ENCODE measurements around the gene RAB11FIP4. TPM values are rescaled to one million over a fixed set of nuclear protein-coding genes. Genes with fewer than 3 reads are reported as not detected.

RAB11FIP4 gene
- polyA plus RNA-seq, 1 of the 3 experiments (the other 2 are of a cell fraction): 9.4 TPM

DNA sequence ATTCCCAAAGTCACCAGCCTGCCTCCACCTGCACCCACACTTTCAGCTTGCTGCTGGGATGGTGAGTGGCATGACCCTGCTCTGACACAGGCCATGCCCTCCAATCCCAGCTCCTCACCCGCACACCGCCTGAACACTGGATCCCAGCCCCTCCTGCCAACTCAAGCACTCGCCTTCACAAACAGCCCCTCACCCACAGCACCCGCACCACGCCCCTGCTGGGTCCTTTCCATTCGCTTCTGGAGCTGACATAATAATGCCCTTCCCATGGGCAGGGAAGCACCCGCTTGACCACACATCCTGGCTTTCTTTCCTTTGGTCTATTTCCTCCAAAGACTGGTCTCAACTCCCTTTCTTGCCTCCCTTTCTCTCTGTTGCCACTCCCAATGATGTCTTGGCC, 57.6 kb downstream of the RAB11FIP4 start (continued):
- TF ChIP-seq IRF3 (IDR thresholded peaks at IDR 0.05; ENCODE audit: low read depth, low read length): no peak
- TF ChIP-seq REST (IDR thresholded peaks at IDR 0.05; ENCODE audit: low read depth, low read length): no peak
- no peak for TF ChIP-seq JUND (IDR thresholded peaks at IDR 0.05)
- TF ChIP-seq, protein P1, sequence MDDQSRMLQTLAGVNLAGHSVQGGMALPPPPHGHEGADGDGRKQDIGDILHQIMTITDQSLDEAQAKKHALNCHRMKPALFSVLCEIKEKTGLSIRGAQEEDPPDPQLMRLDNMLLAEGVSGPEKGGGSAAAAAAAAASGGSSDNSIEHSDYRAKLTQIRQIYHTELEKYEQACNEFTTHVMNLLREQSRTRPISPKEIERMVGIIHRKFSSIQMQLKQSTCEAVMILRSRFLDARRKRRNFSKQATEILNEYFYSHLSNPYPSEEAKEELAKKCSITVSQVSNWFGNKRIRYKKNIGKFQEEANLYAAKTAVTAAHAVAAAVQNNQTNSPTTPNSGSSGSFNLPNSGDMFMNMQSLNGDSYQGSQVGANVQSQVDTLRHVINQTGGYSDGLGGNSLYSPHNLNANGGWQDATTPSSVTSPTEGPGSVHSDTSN (IDR thresholded peaks at IDR 0.05): no peak
- TF ChIP-seq, protein P2, sequence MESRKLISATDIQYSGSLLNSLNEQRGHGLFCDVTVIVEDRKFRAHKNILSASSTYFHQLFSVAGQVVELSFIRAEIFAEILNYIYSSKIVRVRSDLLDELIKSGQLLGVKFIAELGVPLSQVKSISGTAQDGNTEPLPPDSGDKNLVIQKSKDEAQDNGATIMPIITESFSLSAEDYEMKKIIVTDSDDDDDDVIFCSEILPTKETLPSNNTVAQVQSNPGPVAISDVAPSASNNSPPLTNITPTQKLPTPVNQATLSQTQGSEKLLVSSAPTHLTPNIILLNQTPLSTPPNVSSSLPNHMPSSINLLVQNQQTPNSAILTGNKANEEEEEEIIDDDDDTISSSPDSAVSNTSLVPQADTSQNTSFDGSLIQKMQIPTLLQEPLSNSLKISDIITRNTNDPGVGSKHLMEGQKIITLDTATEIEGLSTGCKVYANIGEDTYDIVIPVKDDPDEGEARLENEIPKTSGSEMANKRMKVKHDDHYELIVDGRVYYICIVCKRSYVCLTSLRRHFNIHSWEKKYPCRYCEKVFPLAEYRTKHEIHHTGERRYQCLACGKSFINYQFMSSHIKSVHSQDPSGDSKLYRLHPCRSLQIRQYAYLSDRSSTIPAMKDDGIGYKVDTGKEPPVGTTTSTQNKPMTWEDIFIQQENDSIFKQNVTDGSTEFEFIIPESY (IDR thresholded peaks at IDR 0.05; ENCODE audit: borderline replicate concordance, low read depth): no peak

GRCh38 chr17:31449746-31450145, 58.3 kb downstream of the RAB11FIP4 start:
- no peaks in the 10 kb centered on the region for H3K36me3 ChIP-seq (replicated peaks in 1 of 2; ENCODE audit: control insufficient read depth in 1 of 2, insufficient read depth in 2 of 2, low read length in 1 of 2)
- no peaks in the 10 kb centered on the region for H3K9me2 ChIP-seq
- 73% methylated on average over 3 of the region's 3 CpGs for WGBS (ENCODE audit: low lambda C conversion rate)
- H3K9me3 ChIP-seq: no peaks in the 10 kb centered on the region
- no peak overlapping the region for H3K4me3 ChIP-seq (ENCODE audit: low read depth in 2 of 2, low read length in 1 of 2)
- CTCF ChIA-PET: interaction anchor here (5.3 kb wide), 1 partner anchor 13 kb away, joined by 21 read pairs; no protein-coding TSS in a partner anchor
- POLR2A ChIA-PET: no interaction called here
- no peak overlapping the region for H2AFZ ChIP-seq (ENCODE audit: low read depth)
- no peaks in the 10 kb centered on the region; a peak in 1 of 4 replicates for H3K4me1 ChIP-seq (ENCODE audit: control insufficient read depth in 1 of 2, insufficient read depth in 2 of 2, low read depth in 1 of 2, low read length in 1 of 2)
- H4K20me1 ChIP-seq (ENCODE audit: insufficient read depth): no peaks in the 10 kb centered on the region
- no peaks in the 10 kb centered on the region for H3K79me2 ChIP-seq (ENCODE audit: insufficient read depth)
- no peak overlapping the region for H3K4me2 ChIP-seq
- no peak overlapping the region for H3K27ac ChIP-seq (ENCODE audit: low read depth in 2 of 2, low read length in 1 of 2)
- H3K9ac ChIP-seq: no peak overlapping the region
- no peak for DNase-seq
- H3K27me3 ChIP-seq (ENCODE audit: insufficient read depth): no peaks in the 10 kb centered on the region
- H3F3A ChIP-seq (replicated peaks; ENCODE audit: insufficient read depth): no peaks in the 10 kb centered on the region
- TF ChIP-seq, protein P3, sequence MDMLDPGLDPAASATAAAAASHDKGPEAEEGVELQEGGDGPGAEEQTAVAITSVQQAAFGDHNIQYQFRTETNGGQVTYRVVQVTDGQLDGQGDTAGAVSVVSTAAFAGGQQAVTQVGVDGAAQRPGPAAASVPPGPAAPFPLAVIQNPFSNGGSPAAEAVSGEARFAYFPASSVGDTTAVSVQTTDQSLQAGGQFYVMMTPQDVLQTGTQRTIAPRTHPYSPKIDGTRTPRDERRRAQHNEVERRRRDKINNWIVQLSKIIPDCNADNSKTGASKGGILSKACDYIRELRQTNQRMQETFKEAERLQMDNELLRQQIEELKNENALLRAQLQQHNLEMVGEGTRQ (IDR thresholded peaks at IDR 0.05; ENCODE audit: borderline replicate concordance, low read depth, low read length): no peak
- TF ChIP-seq CHD2 (IDR thresholded peaks at IDR 0.05; ENCODE audit: low read length, partially characterized antibody) (no peak), GABPA (IDR thresholded peaks at IDR 0.05; ENCODE audit: low read depth) (no peak), SIN3A (IDR thresholded peaks at IDR 0.05; ENCODE audit: borderline replicate concordance, low read depth, low read length) (no peak), IRF3 (IDR thresholded peaks at IDR 0.05; ENCODE audit: low read depth, low read length) (no peak), ELF1 (IDR thresholded peaks at IDR 0.05) (no peak), NRF1 (IDR thresholded peaks at IDR 0.05; ENCODE audit: low read depth, low read length) (no peak), JUND (IDR thresholded peaks at IDR 0.05) (no peak), NFIC (IDR thresholded peaks at IDR 0.05; ENCODE audit: borderline replicate concordance) (no peak), MEF2A (IDR thresholded peaks at IDR 0.05; ENCODE audit: borderline replicate concordance, low read depth) (no peak), RXRA (IDR thresholded peaks at IDR 0.05; ENCODE audit: borderline replicate concordance, low read depth) (no peak), MAX (IDR thresholded peaks at IDR 0.05; ENCODE audit: low read depth) (no peak), TEAD4 (IDR thresholded peaks at IDR 0.05; ENCODE audit: borderline replicate concordance, insufficient read depth) (no peak), FOXM1 (IDR thresholded peaks at IDR 0.05; ENCODE audit: low read depth) (no peak), GATA2 (CRISPR knock-in tag; IDR thresholded peaks at IDR 0.05) (no peak), POLR2AphosphoS5 (IDR thresholded peaks at IDR 0.05; ENCODE audit: low read depth, low read length) (no peak)
- TF ChIP-seq, protein P2 (IDR thresholded peaks at IDR 0.05; ENCODE audit: borderline replicate concordance, low read depth): no peak
